Chondrocyte (in vitro differentiated cells): Measurements from ENCODE around the gene RALGPS1. TPM values are rescaled to one million over a fixed set of nuclear protein-coding genes. Genes with fewer than 3 reads are reported as not detected.

Source experiments
- DNase-seq: peaks from one replicate; pipeline ENCODE4 v3.0.0; 2021; ENCODE audit warnings: mixed read lengths, low spot score
- H3K27ac Mint-ChIP-seq: one replicate; pipeline ENCODE4 v1.8.0; 2021; ENCODE audit warnings: mild to moderate bottlenecking, moderate library complexity, mixed read lengths; ENCODE audit not compliant: unreplicated experiment
- H3K27me3 Mint-ChIP-seq: 2 replicates; pipeline ENCODE4 v1.8.0; 2021; ENCODE audit warnings: low read depth, mixed read lengths
- H3K36me3 Mint-ChIP-seq: 2 replicates; pipeline ENCODE4 v1.8.0; 2021; ENCODE audit warnings: low read depth, mixed read lengths
- H3K4me1 Mint-ChIP-seq: 2 replicates; pipeline ENCODE4 v1.8.0; 2021; ENCODE audit warnings: low read depth, mild to moderate bottlenecking, mixed read lengths
- H3K4me3 Mint-ChIP-seq: one replicate; pipeline ENCODE4 v1.8.0; 2021; ENCODE audit warnings: mild to moderate bottlenecking, moderate library complexity, mixed read lengths; ENCODE audit not compliant: unreplicated experiment
- H3K9me3 Mint-ChIP-seq: 2 replicates; pipeline ENCODE4 v1.8.0; 2021; ENCODE audit warnings: low read depth, mixed read lengths
- total RNA-seq: library from RNA; stranded (reverse); gene quantifications from 3 replicates; pipeline ENCODE4 v1.2.1, GENCODE V29; 2021
- TF ChIP-seq, protein P1 (sequence below): fragments of 200-600 bp; sonication (generic); IDR thresholded peaks from 2 replicates; pipeline ENCODE4 v1.5.0; 2021; ENCODE audit warnings: antibody characterized with exemption, mild to moderate bottlenecking, moderate library complexity

The RALGPS1 gene
- total RNA-seq, 1 donor from 2014 or later = 8.1 TPM

DNA sequence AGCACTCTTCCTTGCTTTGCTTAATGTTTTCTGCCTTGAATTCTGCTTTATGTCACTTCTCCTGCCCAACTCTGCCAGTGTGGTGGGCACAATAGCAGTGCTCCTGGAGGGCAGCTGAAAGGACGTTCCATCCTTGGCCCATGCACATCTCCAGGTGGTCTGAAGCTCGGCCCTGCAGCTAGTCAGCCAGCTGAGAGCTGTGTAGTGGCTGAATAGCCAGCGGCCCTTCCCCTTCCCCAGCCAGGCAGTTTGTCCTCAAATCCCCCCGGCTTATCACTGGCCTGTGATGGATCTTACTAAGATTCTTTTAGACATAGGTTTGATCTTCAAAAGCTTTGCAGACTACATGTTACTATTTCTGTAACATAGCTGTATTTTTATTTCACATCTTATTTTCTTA, 250.5 kb downstream of the RALGPS1 start:
- DNase-seq = peak; percentile 47
- no peaks in the 10 kb centered on the region for H3K9me3 Mint-ChIP-seq
- TF ChIP-seq, protein P1, sequence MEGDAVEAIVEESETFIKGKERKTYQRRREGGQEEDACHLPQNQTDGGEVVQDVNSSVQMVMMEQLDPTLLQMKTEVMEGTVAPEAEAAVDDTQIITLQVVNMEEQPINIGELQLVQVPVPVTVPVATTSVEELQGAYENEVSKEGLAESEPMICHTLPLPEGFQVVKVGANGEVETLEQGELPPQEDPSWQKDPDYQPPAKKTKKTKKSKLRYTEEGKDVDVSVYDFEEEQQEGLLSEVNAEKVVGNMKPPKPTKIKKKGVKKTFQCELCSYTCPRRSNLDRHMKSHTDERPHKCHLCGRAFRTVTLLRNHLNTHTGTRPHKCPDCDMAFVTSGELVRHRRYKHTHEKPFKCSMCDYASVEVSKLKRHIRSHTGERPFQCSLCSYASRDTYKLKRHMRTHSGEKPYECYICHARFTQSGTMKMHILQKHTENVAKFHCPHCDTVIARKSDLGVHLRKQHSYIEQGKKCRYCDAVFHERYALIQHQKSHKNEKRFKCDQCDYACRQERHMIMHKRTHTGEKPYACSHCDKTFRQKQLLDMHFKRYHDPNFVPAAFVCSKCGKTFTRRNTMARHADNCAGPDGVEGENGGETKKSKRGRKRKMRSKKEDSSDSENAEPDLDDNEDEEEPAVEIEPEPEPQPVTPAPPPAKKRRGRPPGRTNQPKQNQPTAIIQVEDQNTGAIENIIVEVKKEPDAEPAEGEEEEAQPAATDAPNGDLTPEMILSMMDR = no peak
- no peaks in the 10 kb centered on the region for H3K27me3 Mint-ChIP-seq
- no peak overlapping the region for H3K27ac Mint-ChIP-seq
- H3K4me1 Mint-ChIP-seq = peaks cover 43% of the 10 kb centered on the region
- no peak overlapping the region for H3K4me3 Mint-ChIP-seq
- peaks cover 2% of the 10 kb centered on the region for H3K36me3 Mint-ChIP-seq

DNA sequence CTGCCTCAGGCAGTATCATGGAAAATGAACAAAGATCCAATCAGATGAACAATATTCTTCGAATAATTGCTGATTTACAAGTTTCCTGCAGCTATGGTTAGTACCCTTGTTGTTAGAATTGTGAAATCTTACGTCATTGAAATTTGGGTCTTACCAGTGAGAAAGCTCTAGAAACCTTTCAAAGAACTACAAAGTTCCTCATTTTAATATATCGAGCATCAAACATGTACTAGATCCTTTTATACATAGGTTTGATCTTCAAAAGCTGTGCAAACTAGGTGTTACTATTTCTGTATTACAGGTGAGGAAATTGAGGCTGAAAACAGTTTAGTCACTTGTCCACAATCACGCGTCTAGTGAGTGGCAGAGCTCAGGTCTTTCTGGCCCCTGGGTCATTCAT, 251.5 kb downstream of the RALGPS1 start:
- Mint-ChIP-seq H3K36me3 (peaks cover 2% of the 10 kb centered on the region), H3K4me3 (no peak overlapping the region), H3K27ac (no peak overlapping the region), H3K27me3 (no peaks in the 10 kb centered on the region), H3K4me1 (peaks cover 43% of the 10 kb centered on the region), H3K9me3 (no peaks in the 10 kb centered on the region)
- TF ChIP-seq, protein P1 = no peak
- no peak for DNase-seq

DNA sequence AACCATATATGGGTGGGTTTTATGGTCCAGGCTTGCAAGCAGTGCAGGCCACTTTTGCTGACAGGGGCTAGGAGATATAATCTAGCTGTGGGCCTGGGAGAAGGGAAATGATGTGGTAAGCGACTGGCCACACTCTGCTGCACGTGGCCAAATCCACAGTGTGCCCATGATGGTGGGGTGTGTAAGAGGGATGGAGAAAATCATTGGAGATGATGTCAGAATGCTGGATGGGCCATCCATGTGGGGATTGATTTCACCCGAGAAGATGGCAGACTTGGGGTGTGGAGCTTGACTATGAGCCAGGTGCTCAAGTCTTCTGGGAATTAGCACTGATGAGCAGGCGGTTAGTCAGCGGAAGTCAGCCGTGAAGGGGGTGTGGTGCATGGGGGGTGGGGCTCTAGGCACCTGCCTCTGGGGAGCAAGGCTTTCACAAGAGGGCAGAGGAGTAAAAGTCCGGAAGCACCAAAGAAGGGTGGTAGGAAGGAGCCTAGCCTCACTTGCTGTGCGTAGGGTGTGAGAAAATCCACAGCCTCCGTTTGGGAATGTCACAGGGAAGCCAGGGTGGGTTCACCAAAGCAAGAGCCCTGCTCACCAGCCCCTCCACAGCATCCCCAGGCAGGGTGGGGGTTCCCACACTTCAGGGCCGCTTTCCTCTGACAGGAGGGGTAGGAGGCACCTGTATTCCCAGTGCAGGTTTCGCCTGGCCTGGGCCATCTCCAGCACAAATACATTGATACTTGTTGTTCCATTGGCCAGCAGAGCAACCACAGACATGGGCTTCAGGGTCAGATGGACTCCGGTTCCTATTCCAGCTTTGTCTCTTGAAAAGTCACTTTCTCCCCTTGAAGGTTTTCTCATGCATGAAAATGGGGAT, 252.3 kb downstream of the RALGPS1 start:
- Mint-ChIP-seq H3K9me3 (no peaks in the 10 kb centered on the region), H3K27me3 (no peaks in the 10 kb centered on the region), H3K4me1 (peaks cover 40% of the 10 kb centered on the region), H3K36me3 (peaks cover 2% of the 10 kb centered on the region), H3K4me3 (no peak overlapping the region), H3K27ac (no peak overlapping the region)
- DNase-seq = no peak
- TF ChIP-seq, protein P1 = no peak

DNA sequence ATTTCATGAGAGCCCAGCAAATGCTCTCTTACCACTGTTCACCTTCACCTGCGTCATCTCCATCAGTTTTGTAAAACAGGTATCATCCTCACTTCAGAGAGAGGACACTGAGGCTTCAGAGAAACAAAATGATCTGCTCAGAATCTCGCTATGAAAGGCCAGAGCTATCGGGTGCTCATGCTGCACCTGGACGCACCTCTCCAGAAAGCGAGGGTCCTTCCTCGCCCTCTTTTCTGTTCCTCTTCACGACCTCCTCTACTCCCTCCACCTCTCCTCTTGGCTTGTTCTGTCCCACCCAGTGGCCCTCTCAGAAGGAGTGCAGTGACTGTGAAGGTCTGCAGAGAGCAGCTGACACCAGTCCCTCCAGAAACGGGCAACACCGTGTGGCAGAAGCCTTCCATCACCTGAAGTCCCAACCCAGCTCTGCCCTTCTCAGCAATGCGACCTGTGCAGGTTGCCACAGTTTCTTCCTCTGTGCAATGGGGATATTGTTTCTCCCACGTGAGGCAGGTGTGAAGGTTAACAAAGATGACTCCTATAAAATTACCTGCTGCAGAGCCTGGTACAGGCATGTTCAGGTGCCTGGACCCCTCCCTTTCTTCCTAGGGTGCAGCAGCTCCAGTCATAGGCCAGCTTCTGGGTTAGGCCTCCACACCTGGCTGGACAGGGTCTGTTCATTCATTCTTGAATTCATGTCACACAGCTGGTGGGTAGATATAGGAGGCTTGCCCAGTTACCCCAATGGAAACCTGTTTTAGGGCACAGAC, 253.2 kb downstream of the RALGPS1 start:
- no peak for DNase-seq
- no peaks in the 10 kb centered on the region for H3K9me3 Mint-ChIP-seq
- no peaks in the 10 kb centered on the region for H3K27me3 Mint-ChIP-seq
- peaks cover 2% of the 10 kb centered on the region for H3K36me3 Mint-ChIP-seq
- TF ChIP-seq, protein P1 = no peak
- no peak overlapping the region for H3K27ac Mint-ChIP-seq
- peaks cover 37% of the 10 kb centered on the region for H3K4me1 Mint-ChIP-seq
- no peak overlapping the region for H3K4me3 Mint-ChIP-seq

DNA sequence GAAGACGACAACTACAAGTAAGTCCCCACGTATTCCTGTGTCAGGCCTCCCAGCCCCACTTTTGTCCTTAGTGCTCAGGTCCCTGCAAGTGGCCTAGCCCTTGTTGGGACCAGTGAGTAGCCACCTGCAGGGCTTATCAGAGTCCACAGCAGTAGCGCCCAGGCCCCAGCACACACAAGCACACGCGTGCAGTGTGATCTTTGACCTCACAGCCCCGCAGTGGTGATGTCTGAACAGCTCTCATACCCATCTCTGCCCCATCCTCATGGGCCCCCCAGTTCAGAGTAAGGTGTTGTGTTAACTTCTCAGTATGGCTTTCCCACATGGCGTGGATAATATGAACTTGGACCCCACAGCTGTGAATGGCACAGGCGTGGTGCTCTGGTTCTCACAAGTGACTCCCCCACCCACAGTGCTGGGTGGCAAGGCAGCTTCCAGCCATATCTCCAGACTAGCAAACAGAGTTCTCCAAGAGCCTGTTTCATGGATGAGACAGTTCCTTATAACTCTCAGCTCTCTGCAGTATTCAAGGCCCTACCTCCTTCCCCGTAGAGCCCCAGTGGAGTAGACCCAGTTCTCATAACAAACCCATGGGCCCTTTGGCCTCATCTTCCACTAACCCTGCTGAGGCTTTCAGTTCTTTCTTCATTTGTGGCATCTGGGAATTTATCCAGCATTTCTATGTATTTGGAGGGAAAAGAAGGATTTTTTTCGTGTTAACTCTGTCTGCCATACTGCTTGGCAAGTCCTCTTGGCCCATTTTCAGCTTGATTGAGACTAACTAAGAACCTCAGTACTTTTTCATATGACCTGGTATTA, 254.4 kb downstream of the RALGPS1 start:
- H3K9me3 Mint-ChIP-seq = no peaks in the 10 kb centered on the region
- peaks cover 2% of the 10 kb centered on the region for H3K36me3 Mint-ChIP-seq
- no peak overlapping the region for H3K4me3 Mint-ChIP-seq
- H3K27me3 Mint-ChIP-seq = no peaks in the 10 kb centered on the region
- DNase-seq = peak; percentile 53
- TF ChIP-seq, protein P1 = no peak
- H3K4me1 Mint-ChIP-seq = peaks cover 25% of the 10 kb centered on the region
- peak overlapping the region; percentile 28 for H3K27ac Mint-ChIP-seq
